Upper lobe of left lung (tissue), 6 donors: ENCODE data around the gene UBALD1. TPM values are rescaled to one million over a fixed set of nuclear protein-coding genes. Genes with fewer than 3 reads are reported as not detected.

ENCODE experiments used
- ATAC-seq, 2 donors: fragments of 200-7000 bp; cut with Tn5 transposase; one replicate each; pipeline ENCODE4 v1.9.1; 2022; ENCODE audit warnings: mild to moderate bottlenecking in 2 of 2, moderate library complexity in 2 of 2; ENCODE audit not compliant: low FRiP score in 2 of 2
- DNase-seq, 2 donors: peaks; one replicate each; pipeline ENCODE4 v3.0.0-alpha.2; 2019 to 2020
- H3K27ac ChIP-seq, 4 donors: fragments of 200-600 bp; sonication (generic); one replicate each; pipeline ENCODE4 v1.5.1; 2016 to 2019
- H3K27me3 ChIP-seq, 4 donors: fragments of 200-600 bp; sonication (generic); one replicate each; pipeline ENCODE4 v1.5.1; 2017 to 2019
- H3K36me3 ChIP-seq, 4 donors: fragments of 200-600 bp; sonication (generic); one replicate each; pipeline ENCODE4 v1.5.1; 2016 to 2019
- H3K4me1 ChIP-seq, 4 donors: fragments of 200-600 bp; sonication (generic); one replicate each; pipeline ENCODE4 v1.5.1; 2018 to 2019
- H3K4me3 ChIP-seq, 4 donors: fragments of 200-600 bp; sonication (generic); one replicate each; pipeline ENCODE4 v1.5.1; 2017 to 2019; ENCODE audit warnings: mild to moderate bottlenecking in 2 of 4, moderate library complexity in 1 of 4
- H3K9me3 ChIP-seq, 4 donors: fragments of 200-600 bp; sonication (generic); one replicate each; pipeline ENCODE4 v1.5.1; 2018 to 2019
- CTCF ChIP-seq, 6 experiments: fragments of 450-650 bp in 4 of 6; fragments of 200-600 bp in 2 of 6; sonication (generic) in 2 of 6; IDR thresholded peaks; one replicate each; pipeline ENCODE4 v1.5.1; 2016 to 2019; ENCODE audit warnings: antibody characterized with exemption in 6 of 6
- EP300 ChIP-seq, 4 donors: sonication (generic); formaldehyde crosslinking; IDR thresholded peaks; one replicate each; pipeline ENCODE4 v1.5.1; 2017; ENCODE audit warnings: antibody characterized with exemption in 4 of 4, control low read depth in 2 of 4
- POLR2A ChIP-seq, 4 donors: fragments of 450-650 bp; IDR thresholded peaks; one replicate each; pipeline ENCODE4 v1.5.1; 2016 to 2017; ENCODE audit warnings: antibody characterized with exemption in 4 of 4, mild to moderate bottlenecking in 2 of 4
- POLR2AphosphoS5 ChIP-seq, 2 donors: sonication (generic); formaldehyde crosslinking; IDR thresholded peaks; one replicate each; pipeline ENCODE4 v1.5.1; 2017; ENCODE audit warnings: antibody characterized with exemption in 2 of 2
- WGBS, 2 donors: methylation state at CpG; one replicate each; pipeline ENCODE4 v1.1.5; 2017 to 2018; 5-methylcytosine and 5-hydroxymethylcytosine counted together
- total RNA-seq, 6 donors: library from RNA; depleted of rRNA in 4 of 6; stranded (reverse); fragments of >200 nt in 4 of 6; gene quantifications; one replicate each; pipeline versions ENCODE4 v1.1.0 to v1.2.1, GENCODE V29; 2016 to 2021
- donor health status: DM: no; HTN: no; CAD: no; lungs with moderate emphysema.
- donor health status: DM: no; HTN: yes; CAD: no; lungs with severe emphysema.

The UBALD1 gene
- total RNA-seq, 6 donors from 2014 or later = 14.9 to 43.9 (median 25.8) TPM

GRCh38 chr16:4625560-4626159 lies 11.0 kb upstream of the UBALD1 start:
- Histone ChIP-seq H3K36me3 (no peaks in the 10 kb centered on the region), H3K4me1 (peaks cover 18 to 34% (median 20%) of the 10 kb centered on the region in 4 donors), H3K27ac (peak overlapping the region; percentile 91 to 99 (median 96)), H3K9me3 (no peaks in the 10 kb centered on the region), H3K27me3 (no peaks in the 10 kb centered on the region), H3K4me3 (peak overlapping the region; percentile 59 to 99 (median 76))
- TF ChIP-seq CTCF (IDR thresholded peaks at IDR 0.05) (no peak), EP300 (IDR thresholded peaks at IDR 0.05) (no peak), POLR2A (IDR thresholded peaks at IDR 0.05) (no peak), POLR2AphosphoS5 (IDR thresholded peaks at IDR 0.05) (no peak)
- DNase-seq (no peak), ATAC-seq (peak in 1 of 2 donors; percentile 1)
- WGBS, 2 donors = 8 to 9% methylated on average over 8 to 11 of the region's 11 CpGs

GRCh38 chr16:4624827-4625559 lies 10.3 kb upstream of the UBALD1 start:
- TF ChIP-seq POLR2AphosphoS5 (IDR thresholded peaks at IDR 0.05) (peak; percentile 35 to 86), EP300 (IDR thresholded peaks at IDR 0.05) (no peak), POLR2A (IDR thresholded peaks at IDR 0.05) (peak in 3 of 4 donors; percentile 94 to 98 (median 96))
- 0% methylated on average over 2 to 44 of the region's 80 CpGs for WGBS, 2 donors
- Histone ChIP-seq H3K4me3 (peak overlapping the region; percentile 59 to 99 (median 76)), H3K9me3 (no peaks in the 10 kb centered on the region), H3K4me1 (peaks cover 18 to 34% (median 20%) of the 10 kb centered on the region in 4 donors), H3K27ac (peak overlapping the region; percentile 91 to 99 (median 96)), H3K27me3 (no peaks in the 10 kb centered on the region), H3K36me3 (no peaks in the 10 kb centered on the region)
- DNase-seq = peak; percentile 79 to 93
- peak in 1 of 2 donors; percentile 76 for ATAC-seq

- ATAC-seq = peak; percentile 98 to 99
- H3K27me3 ChIP-seq = no peaks in the 10 kb centered on the region
- no peaks in the 10 kb centered on the region for H3K9me3 ChIP-seq
- no peaks in the 10 kb centered on the region for H3K36me3 ChIP-seq
- peak within 1 kb of the TSS; percentile 59 to 99 (median 76) for H3K4me3 ChIP-seq
- H3K4me1 ChIP-seq = peaks cover 18 to 34% (median 20%) of the 10 kb centered on the region in 4 donors
- H3K27ac ChIP-seq = peak within 1 kb of the TSS; percentile 91 to 99 (median 96)
- DNase-seq = peak; percentile 94 to 97
- no peak for TF ChIP-seq EP300 (IDR thresholded peaks at IDR 0.05)
- no peak for TF ChIP-seq POLR2A (IDR thresholded peaks at IDR 0.05)
- TF ChIP-seq POLR2AphosphoS5 (IDR thresholded peaks at IDR 0.05) = peak in 1 of 2 donors; percentile 66
- TF ChIP-seq CTCF (IDR thresholded peaks at IDR 0.05) = peak; percentile 89 to 96 (median 92)
- WGBS, 2 donors = 8 to 14% methylated on average over 21 to 42 of the region's 42 CpGs
Observed at GRCh38 chr16:4624015-4624826, 9.5 kb upstream of the UBALD1 start, which contains the start of gene MGRN1. Gene MGRN1 (plus strand): TSS chr16:4624826. CDS start chr16:4624961, 135 bp downstream.

- H3K4me3 ChIP-seq = peak overlapping the region in 1 of 4 donors; percentile 75
- no peak for TF ChIP-seq POLR2A (IDR thresholded peaks at IDR 0.05)
- TF ChIP-seq EP300 (IDR thresholded peaks at IDR 0.05) = no peak
- no peak for TF ChIP-seq POLR2AphosphoS5 (IDR thresholded peaks at IDR 0.05)
- TF ChIP-seq CTCF (IDR thresholded peaks at IDR 0.05) = no peak
Observed at GRCh38 chr16:4623593-4623992, 8.9 kb upstream of the UBALD1 start.

More at GRCh38 chr16:4623593-4623992, 8.9 kb upstream of the UBALD1 start:
- Histone ChIP-seq H3K27ac (peak overlapping the region in 3 of 4 donors; percentile 91 to 99 (median 98)), H3K27me3 (no peaks in the 10 kb centered on the region), H3K36me3 (no peaks in the 10 kb centered on the region), H3K4me1 (peaks cover 19 to 36% (median 24%) of the 10 kb centered on the region in 4 donors), H3K9me3 (no peaks in the 10 kb centered on the region)
- DNase-seq (no peak), ATAC-seq (no peak)
- 72 to 80% methylated on average over 7 of the region's 7 CpGs for WGBS, 2 donors
